CD4-positive, alpha-beta T cell (primary cell): ENCODE data around the gene AURKAIP1. TPM values are rescaled to one million over a fixed set of nuclear protein-coding genes. Genes with fewer than 3 reads are reported as not detected.

Experiments used
- ATAC-seq: fragments of 200-7000 bp; cut with Tn5 transposase; one replicate; pipeline ENCODE4 v1.10.0; 2022; ENCODE audit warnings: mild to moderate bottlenecking; ENCODE audit not compliant: poor library complexity
- CTCF ChIA-PET: fragments of 350-600 bp; sonication (Branson Sonifier 250); formaldehyde crosslinking; loops from one replicate; lab custom pipeline; 2021; ENCODE audit warnings: antibody characterized with exemption, inconsistent platforms; lab: Charles Lee
- POLR2A ChIA-PET: fragments of 350-600 bp; sonication (Branson Sonifier 250); formaldehyde crosslinking; loops from one replicate; lab custom pipeline; 2021; ENCODE audit warnings: antibody characterized with exemption, inconsistent platforms; lab: Charles Lee
- DNase-seq, 14 experiments: peaks; one replicate each; pipeline ENCODE4 v3.0.0-alpha.2; 2013 to 2020; ENCODE audit warnings: mixed read lengths in 2 of 14
- H3K27ac ChIP-seq, 2 donors: one replicate each; pipeline versions ENCODE4 v1.5.1 to v1.7.0; 2013; ENCODE audit warnings: low read length in 2 of 2, low read depth in 1 of 2, mild to moderate bottlenecking in 1 of 2
- H3K27me3 ChIP-seq, 2 experiments: 1 replicate in 1 of 2; 2 replicates in 1 of 2; pipeline versions ENCODE4 v1.6.1 to v1.7.0; 2013; ENCODE audit warnings: low read length in 2 of 2, control low read depth in 1 of 2, mild to moderate bottlenecking in 1 of 2, moderate library complexity in 1 of 2; ENCODE audit not compliant: insufficient read depth in 2 of 2, control insufficient read depth in 1 of 2
- H3K36me3 ChIP-seq: one replicate; pipeline ENCODE4 v1.6.1; 2013; ENCODE audit warnings: low read length, control low read depth; ENCODE audit not compliant: insufficient read depth
- H3K4me1 ChIP-seq: one replicate; pipeline ENCODE4 v1.6.1; 2013; ENCODE audit warnings: low read length, control low read depth; ENCODE audit not compliant: insufficient read depth
- H3K4me3 ChIP-seq: one replicate; pipeline ENCODE4 v1.5.1; 2013; ENCODE audit warnings: mild to moderate bottlenecking, low read length, moderate library complexity
- H3K9me3 ChIP-seq, 2 experiments: 1 replicate in 1 of 2; 2 replicates in 1 of 2; pipeline versions ENCODE4 v1.6.1 to v1.7.0; 2013; ENCODE audit warnings: low read length in 2 of 2, mild to moderate bottlenecking in 2 of 2, control low read depth in 1 of 2, moderate library complexity in 1 of 2; ENCODE audit not compliant: control insufficient read depth in 1 of 2, insufficient read depth in 1 of 2
- H3K27ac Mint-ChIP-seq: one replicate; pipeline ENCODE4 v1.8.0; 2020; ENCODE audit warnings: mixed read lengths
- H3K27me3 Mint-ChIP-seq: one replicate; pipeline ENCODE4 v1.8.0; 2021; ENCODE audit warnings: mixed read lengths
- H3K36me3 Mint-ChIP-seq: one replicate; pipeline ENCODE4 v1.8.0; 2021; ENCODE audit warnings: low read depth, mixed read lengths
- H3K4me1 Mint-ChIP-seq: one replicate; pipeline ENCODE4 v1.8.0; 2021; ENCODE audit warnings: low read depth, mixed read lengths
- H3K4me3 Mint-ChIP-seq: one replicate; pipeline ENCODE4 v1.8.0; 2020; ENCODE audit warnings: mild to moderate bottlenecking, mixed read lengths
- H3K9me3 Mint-ChIP-seq: one replicate; pipeline ENCODE4 v1.8.0; 2020; ENCODE audit warnings: mixed read lengths
- intact Hi-C, 2 experiments: fragments of 100-400 bp; cut with DNase I in 1 of 2; cut with micrococcal nuclease in 1 of 2; formaldehyde crosslinking; loops; one replicate each; pipeline versions ENCODE4 v1.15.1 to v1.9.0; 2023 to 2025; cut with DNase I, micrococcal nuclease
- total RNA-seq, 174 experiments: library from RNA in 2 of 174; stranded (reverse) in 2 of 174; gene quantifications; one replicate each; pipeline ENCODE4 v1.2.3 and lab custom pipeline; 2021 to 2026
- TF ChIP-seq, protein P1 (sequence below): fragments of 200-600 bp; IDR thresholded peaks from one replicate; pipeline ENCODE4 v1.8.0; 2022; ENCODE audit warnings: antibody characterized with exemption, mild to moderate bottlenecking

AURKAIP1 gene
- total RNA-seq, 2 experiments from 2014 or later, result 59.2 to 64.6 TPM

DNA sequence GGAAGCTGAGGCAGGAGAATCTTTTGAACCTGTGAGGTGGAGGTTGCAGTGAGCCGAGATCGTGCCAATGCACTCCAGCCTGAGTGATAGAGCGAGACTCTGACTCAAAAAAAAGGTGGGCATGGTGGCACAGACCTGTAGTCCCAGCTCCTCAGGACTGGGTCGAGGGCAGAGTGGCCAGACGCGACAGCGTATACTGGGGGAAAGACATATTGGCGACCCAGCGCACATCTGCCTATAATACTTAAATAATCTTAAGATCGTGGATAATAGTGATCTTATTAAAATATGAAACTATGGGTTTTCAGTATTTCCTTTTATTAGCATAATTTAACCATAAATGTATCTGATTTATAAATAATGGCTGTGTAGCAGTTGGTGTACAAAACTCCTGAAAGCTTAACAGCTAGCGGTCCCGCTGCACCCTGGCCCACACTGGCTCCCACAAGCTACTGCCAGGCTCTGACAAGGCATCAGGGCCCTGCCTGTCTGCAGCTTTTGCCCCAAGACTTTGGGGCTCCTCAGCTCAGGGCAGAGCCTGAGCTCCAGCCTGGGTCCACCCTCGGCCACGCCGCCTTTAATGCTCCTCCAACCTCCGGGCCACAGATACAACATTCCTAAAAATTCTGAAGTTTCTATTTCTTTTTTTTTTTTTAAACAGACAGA, 2.7 kb upstream of the AURKAIP1 start:
- Histone ChIP-seq H3K4me1 (peaks cover 30% of the 10 kb centered on the region), H3K27me3 (no peaks in the 10 kb centered on the region), H3K4me3 (no peak overlapping the region), H3K9me3 (no peaks in the 10 kb centered on the region), H3K27ac (no peak overlapping the region), H3K36me3 (peaks cover 8% of the 10 kb centered on the region)
- POLR2A ChIA-PET, result interaction anchor here (1.5 kb wide), 1 partner anchor 21 kb away, joined by 7 read pairs; the partner anchor contains the start of gene CCNL2
- H3K36me3 Mint-ChIP-seq, result peaks cover 10% of the 10 kb centered on the region
- CTCF ChIA-PET, result no interaction called here
- H3K4me3 Mint-ChIP-seq, result no peak overlapping the region
- ATAC-seq (no peak), DNase-seq (no peak)
- H3K27ac Mint-ChIP-seq, result no peak overlapping the region
- intact Hi-C loops, result loop anchor here in 1 of 2 experiments (10.0 kb wide), 1 partner anchor 73 kb away; the partner anchor contains the start of genes ACAP3 and PUSL1
- TF ChIP-seq, protein P1, sequence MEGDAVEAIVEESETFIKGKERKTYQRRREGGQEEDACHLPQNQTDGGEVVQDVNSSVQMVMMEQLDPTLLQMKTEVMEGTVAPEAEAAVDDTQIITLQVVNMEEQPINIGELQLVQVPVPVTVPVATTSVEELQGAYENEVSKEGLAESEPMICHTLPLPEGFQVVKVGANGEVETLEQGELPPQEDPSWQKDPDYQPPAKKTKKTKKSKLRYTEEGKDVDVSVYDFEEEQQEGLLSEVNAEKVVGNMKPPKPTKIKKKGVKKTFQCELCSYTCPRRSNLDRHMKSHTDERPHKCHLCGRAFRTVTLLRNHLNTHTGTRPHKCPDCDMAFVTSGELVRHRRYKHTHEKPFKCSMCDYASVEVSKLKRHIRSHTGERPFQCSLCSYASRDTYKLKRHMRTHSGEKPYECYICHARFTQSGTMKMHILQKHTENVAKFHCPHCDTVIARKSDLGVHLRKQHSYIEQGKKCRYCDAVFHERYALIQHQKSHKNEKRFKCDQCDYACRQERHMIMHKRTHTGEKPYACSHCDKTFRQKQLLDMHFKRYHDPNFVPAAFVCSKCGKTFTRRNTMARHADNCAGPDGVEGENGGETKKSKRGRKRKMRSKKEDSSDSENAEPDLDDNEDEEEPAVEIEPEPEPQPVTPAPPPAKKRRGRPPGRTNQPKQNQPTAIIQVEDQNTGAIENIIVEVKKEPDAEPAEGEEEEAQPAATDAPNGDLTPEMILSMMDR, result no peak
- no peaks in the 10 kb centered on the region for H3K27me3 Mint-ChIP-seq
- no peaks in the 10 kb centered on the region for H3K9me3 Mint-ChIP-seq
- H3K4me1 Mint-ChIP-seq, result peaks cover 19% of the 10 kb centered on the region

DNA sequence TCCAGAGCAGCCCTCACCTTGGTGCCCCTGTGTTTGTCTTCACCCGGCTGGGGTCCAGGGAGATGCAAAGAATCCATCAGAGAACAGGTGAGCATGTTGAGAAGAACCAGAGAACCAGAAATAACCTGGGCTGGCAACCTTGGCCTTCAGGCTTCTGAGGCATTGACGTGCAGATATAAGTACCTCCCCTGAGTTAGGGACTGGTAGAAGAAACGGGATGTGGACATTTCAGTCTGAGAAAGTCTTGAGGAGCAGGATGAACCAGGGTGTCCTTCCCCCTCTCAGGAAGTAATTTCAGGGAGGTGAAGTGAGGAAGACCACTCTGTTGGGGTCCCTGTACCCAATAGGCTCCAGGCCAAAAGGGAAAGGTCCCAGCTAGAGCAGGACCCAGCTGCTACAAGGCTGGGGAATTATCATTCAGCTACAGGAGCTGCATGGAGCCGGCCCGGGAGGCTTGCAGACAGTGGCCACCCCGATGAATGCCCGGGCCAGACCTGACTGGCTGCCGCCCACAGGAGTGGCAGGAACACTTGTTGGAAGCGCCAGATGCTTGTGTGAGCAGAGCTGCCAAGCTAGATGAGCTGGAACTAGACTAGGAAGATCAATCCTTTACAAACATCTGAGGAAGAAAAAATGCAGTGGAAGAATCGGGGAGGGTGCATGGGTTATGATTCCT, 1.7 kb upstream of the AURKAIP1 start:
- CTCF ChIA-PET, result no interaction called here
- peak overlapping the region; percentile 71 for H3K4me3 Mint-ChIP-seq
- H3K27ac Mint-ChIP-seq, result peak overlapping the region; percentile 91
- intact Hi-C loops, result loop anchor here in 1 of 2 experiments (10.0 kb wide), 1 partner anchor 72 kb away; the partner anchor contains the start of genes ACAP3 and PUSL1
- no peaks in the 10 kb centered on the region for H3K27me3 ChIP-seq
- peaks cover 5% of the 10 kb centered on the region for H3K36me3 ChIP-seq
- no peak for DNase-seq
- H3K36me3 Mint-ChIP-seq, result peaks cover 10% of the 10 kb centered on the region
- no peak overlapping the region for H3K27ac ChIP-seq
- peaks cover 40% of the 10 kb centered on the region for H3K4me1 ChIP-seq
- H3K9me3 Mint-ChIP-seq, result no peaks in the 10 kb centered on the region
- H3K4me3 ChIP-seq, result no peak overlapping the region
- TF ChIP-seq, protein P1, result no peak
- POLR2A ChIA-PET, result interaction anchor here (1.2 to 3.3 kb wide), 4 partner anchors 11 to 337 kb away, joined by 3 to 80 read pairs (median 21); partner anchors contain the start of genes CCNL2 and MRPL20
- peaks cover 24% of the 10 kb centered on the region for H3K4me1 Mint-ChIP-seq
- ATAC-seq, result no peak
- no peaks in the 10 kb centered on the region for H3K9me3 ChIP-seq
- H3K27me3 Mint-ChIP-seq, result no peaks in the 10 kb centered on the region

- Histone ChIP-seq H3K36me3 (peaks cover 4% of the 10 kb centered on the region), H3K27ac (peak overlapping the region; percentile 87 to 89), H3K4me1 (peaks cover 54% of the 10 kb centered on the region), H3K9me3 (no peaks in the 10 kb centered on the region), H3K27me3 (no peaks in the 10 kb centered on the region), H3K4me3 (peak overlapping the region; percentile 84)
- CTCF ChIA-PET, result interaction anchor here (1.2 to 1.6 kb wide), 3 partner anchors 25 to 252 kb away, joined by 4 to 11 read pairs (median 7); partner anchors contain the start of genes CCNL2 and MRPL20
- Mint-ChIP-seq H3K4me1 (peaks cover 40% of the 10 kb centered on the region), H3K27ac (peak overlapping the region; percentile 91), H3K4me3 (peak overlapping the region; percentile 88), H3K9me3 (no peaks in the 10 kb centered on the region), H3K27me3 (no peaks in the 10 kb centered on the region), H3K36me3 (peaks cover 10% of the 10 kb centered on the region)
- TF ChIP-seq, protein P1, result no peak
- no peak for ATAC-seq
- peak in 1 of 14 experiments; percentile 19 for DNase-seq
- intact Hi-C loops, result loop anchor here (2.0 to 10.0 kb wide), 4 partner anchors 24 to 100 kb away; partner anchors contain the start of genes ACAP3 (in 1 of the 2), CCNL2 (in 1 of the 2), MRPL20 (in 1 of the 2) and PUSL1 (in 1 of the 2)
- POLR2A ChIA-PET, result interaction anchor here (0.6 to 3.3 kb wide), 19 partner anchors 11 to 789 kb away, joined by 3 to 80 read pairs (median 6); partner anchors contain the start of genes CCNL2, MIB2, MRPL20 and NADK
These were observed 448 bp downstream of the AURKAIP1 start for GRCh38 chr1:1374589-1374928.
